PC-3 (cell line): Measurements from ENCODE around the gene LTBR. TPM values are rescaled to one million over a fixed set of nuclear protein-coding genes. Genes with fewer than 3 reads are reported as not detected.

ENCODE experiments used
- ATAC-seq: fragments of 200-7000 bp; cut with Tn5 transposase; 2 replicates; pipeline ENCODE4 v1.9.1; 2020; ENCODE audit warnings: mild to moderate bottlenecking, moderate library complexity
- BruUV-seq: library from RNA; stranded (reverse); fragments of 400-500 nt; replicated peaks from 2 replicates; lab custom pipeline; 2021; lab: Mats Ljungman, UMichigan
- CTCF ChIA-PET: fragments of 300-600 bp; sonication (Branson Sonifier 250); formaldehyde crosslinking; loops from one replicate; lab custom pipeline; 2022; ENCODE audit warnings: antibody characterized with exemption; lab: Charles Lee
- POLR2A ChIA-PET: fragments of 300-600 bp; sonication (Branson Sonifier 250); formaldehyde crosslinking; loops from one replicate; lab custom pipeline; 2022; ENCODE audit warnings: antibody characterized with exemption; ENCODE audit not compliant: unreplicated experiment; lab: Charles Lee
- DNase-seq: peaks from one replicate; pipeline ENCODE4 v3.0.0-alpha.2; 2015
- H2AFZ ChIP-seq: fragments of 300-600 bp; sonication (generic); 2 replicates; pipeline ENCODE4 v1.6.0; 2016; ENCODE audit warnings: antibody characterized with exemption, low read length
- H3F3A ChIP-seq: fragments of 300-600 bp; sonication (generic); one replicate; pipeline ENCODE4 v1.6.0; 2017; ENCODE audit warnings: antibody characterized with exemption, low read length, control low read depth, mild to moderate bottlenecking; ENCODE audit not compliant: unreplicated experiment
- H3K27ac ChIP-seq: fragments of 300-600 bp; sonication (generic); 2 replicates; pipeline ENCODE4 v1.5.1; 2016; ENCODE audit warnings: mild to moderate bottlenecking, low read length
- H3K27me3 ChIP-seq: fragments of 300-600 bp; sonication (generic); 2 replicates; pipeline ENCODE4 v1.6.1; 2016; ENCODE audit warnings: low read length, mixed read lengths
- H3K36me3 ChIP-seq: fragments of 300-600 bp; sonication (generic); 2 replicates; pipeline ENCODE4 v1.6.1; 2016; ENCODE audit warnings: low read depth, mixed run types, low read length, mixed read lengths
- H3K4me1 ChIP-seq: fragments of 300-600 bp; sonication (generic); 2 replicates; pipeline ENCODE4 v1.5.1; 2016; ENCODE audit warnings: low read length; ENCODE audit not compliant: insufficient read depth
- H3K4me2 ChIP-seq: fragments of 300-600 bp; sonication (generic); 2 replicates; pipeline ENCODE4 v1.6.0; 2016; ENCODE audit warnings: low read length
- H3K4me3 ChIP-seq: fragments of 300-600 bp; sonication (generic); 2 replicates; pipeline ENCODE4 v1.5.1; 2016; ENCODE audit warnings: mild to moderate bottlenecking, low read length, mixed read lengths
- H3K79me2 ChIP-seq: fragments of 300-600 bp; sonication (generic); 2 replicates; pipeline ENCODE4 v1.6.1; 2017; ENCODE audit warnings: low read length, mixed read lengths
- H3K9ac ChIP-seq: fragments of 300-600 bp; sonication (generic); 2 replicates; pipeline ENCODE4 v1.6.0; 2016; ENCODE audit warnings: mild to moderate bottlenecking, low read length
- H3K9me2 ChIP-seq: fragments of 300-600 bp; sonication (generic); replicated peaks from 2 replicates; pipeline ENCODE4 v1.6.1; 2016; ENCODE audit warnings: mixed run types, low read length, mixed read lengths
- H3K9me3 ChIP-seq: fragments of 300-600 bp; sonication (generic); 2 replicates; pipeline ENCODE4 v1.6.1; 2016; ENCODE audit warnings: low read length, mixed read lengths
- H4K20me1 ChIP-seq: fragments of 300-600 bp; sonication (generic); 2 replicates; pipeline ENCODE4 v1.6.1; 2016; ENCODE audit warnings: low read length, mixed read lengths
- EZH2 ChIP-seq: fragments of 300-600 bp; sonication (generic); IDR thresholded peaks from one replicate; pipeline ENCODE4 v1.6.1; 2017; ENCODE audit warnings: antibody characterized with exemption, mild to moderate bottlenecking, low read length; ENCODE audit not compliant: unreplicated experiment
- EZH2phosphoT487 ChIP-seq: fragments of 300-600 bp; sonication (generic); IDR thresholded peaks from 2 replicates; pipeline ENCODE4 v1.6.1; 2018; ENCODE audit warnings: mild to moderate bottlenecking, antibody characterized with exemption, low read length, borderline replicate concordance
- intact Hi-C: fragments of 100-400 bp; cut with micrococcal nuclease; formaldehyde crosslinking; loops from 2 replicates; pipeline ENCODE4 v1.9.0; 2023
- total RNA-seq: library from RNA; depleted of rRNA; stranded (reverse); fragments of >200 nt; gene quantifications from 2 replicates; pipeline ENCODE4 v1.2.3, GENCODE V29; 2014
- TF ChIP-seq, protein P1 (sequence below): fragments of 300-600 bp; sonication (generic); conservative IDR thresholded peaks from 2 replicates; pipeline ENCODE4 v1.5.1; 2017; ENCODE audit warnings: antibody characterized with exemption, low read depth, mild to moderate bottlenecking, low read length

LTBR gene
- total RNA-seq, 1 experiment from 2014 or later: 163 TPM

DNA sequence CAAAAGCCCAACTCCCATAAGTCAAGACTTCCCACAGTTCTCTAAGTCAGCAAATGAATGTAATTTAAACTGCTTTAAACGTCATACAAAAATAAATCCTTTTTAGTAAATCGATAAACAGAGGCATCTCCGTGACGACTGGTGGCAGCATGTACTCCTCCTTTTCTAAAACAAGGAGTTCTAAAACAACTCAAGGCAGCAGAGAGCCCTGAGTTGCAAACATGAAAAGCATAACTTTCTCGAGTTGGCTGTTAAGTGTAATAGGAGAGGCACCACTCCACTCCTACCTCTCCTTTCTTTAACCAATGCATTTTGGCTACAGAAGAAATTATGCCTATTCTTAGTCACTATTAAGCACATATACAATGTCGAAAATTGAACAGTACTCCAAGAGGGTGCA lies 22.0 kb downstream of the LTBR start:
- CTCF ChIA-PET: no interaction called here
- POLR2A ChIA-PET: no interaction called here
- Histone ChIP-seq H3K4me3 (no peak overlapping the region), H4K20me1 (no peaks in the 10 kb centered on the region), H3K9ac (no peak overlapping the region), H3K27me3 (no peaks in the 10 kb centered on the region), H3F3A (no peaks in the 10 kb centered on the region), H2AFZ (no peak overlapping the region), H3K4me2 (no peak overlapping the region), H3K27ac (no peak overlapping the region), H3K79me2 (no peaks in the 10 kb centered on the region), H3K4me1 (no peaks in the 10 kb centered on the region), H3K9me2 (no peaks in the 10 kb centered on the region), H3K9me3 (no peaks in the 10 kb centered on the region), H3K36me3 (no peaks in the 10 kb centered on the region)
- intact Hi-C loops: no loop called here
- no peak for ATAC-seq
- TF ChIP-seq EZH2 (no peak), EZH2phosphoT487 (no peak)
- TF ChIP-seq, protein P1, sequence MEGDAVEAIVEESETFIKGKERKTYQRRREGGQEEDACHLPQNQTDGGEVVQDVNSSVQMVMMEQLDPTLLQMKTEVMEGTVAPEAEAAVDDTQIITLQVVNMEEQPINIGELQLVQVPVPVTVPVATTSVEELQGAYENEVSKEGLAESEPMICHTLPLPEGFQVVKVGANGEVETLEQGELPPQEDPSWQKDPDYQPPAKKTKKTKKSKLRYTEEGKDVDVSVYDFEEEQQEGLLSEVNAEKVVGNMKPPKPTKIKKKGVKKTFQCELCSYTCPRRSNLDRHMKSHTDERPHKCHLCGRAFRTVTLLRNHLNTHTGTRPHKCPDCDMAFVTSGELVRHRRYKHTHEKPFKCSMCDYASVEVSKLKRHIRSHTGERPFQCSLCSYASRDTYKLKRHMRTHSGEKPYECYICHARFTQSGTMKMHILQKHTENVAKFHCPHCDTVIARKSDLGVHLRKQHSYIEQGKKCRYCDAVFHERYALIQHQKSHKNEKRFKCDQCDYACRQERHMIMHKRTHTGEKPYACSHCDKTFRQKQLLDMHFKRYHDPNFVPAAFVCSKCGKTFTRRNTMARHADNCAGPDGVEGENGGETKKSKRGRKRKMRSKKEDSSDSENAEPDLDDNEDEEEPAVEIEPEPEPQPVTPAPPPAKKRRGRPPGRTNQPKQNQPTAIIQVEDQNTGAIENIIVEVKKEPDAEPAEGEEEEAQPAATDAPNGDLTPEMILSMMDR: no peak
- BruUV-seq: no TSS peak
- no peak for DNase-seq

DNA sequence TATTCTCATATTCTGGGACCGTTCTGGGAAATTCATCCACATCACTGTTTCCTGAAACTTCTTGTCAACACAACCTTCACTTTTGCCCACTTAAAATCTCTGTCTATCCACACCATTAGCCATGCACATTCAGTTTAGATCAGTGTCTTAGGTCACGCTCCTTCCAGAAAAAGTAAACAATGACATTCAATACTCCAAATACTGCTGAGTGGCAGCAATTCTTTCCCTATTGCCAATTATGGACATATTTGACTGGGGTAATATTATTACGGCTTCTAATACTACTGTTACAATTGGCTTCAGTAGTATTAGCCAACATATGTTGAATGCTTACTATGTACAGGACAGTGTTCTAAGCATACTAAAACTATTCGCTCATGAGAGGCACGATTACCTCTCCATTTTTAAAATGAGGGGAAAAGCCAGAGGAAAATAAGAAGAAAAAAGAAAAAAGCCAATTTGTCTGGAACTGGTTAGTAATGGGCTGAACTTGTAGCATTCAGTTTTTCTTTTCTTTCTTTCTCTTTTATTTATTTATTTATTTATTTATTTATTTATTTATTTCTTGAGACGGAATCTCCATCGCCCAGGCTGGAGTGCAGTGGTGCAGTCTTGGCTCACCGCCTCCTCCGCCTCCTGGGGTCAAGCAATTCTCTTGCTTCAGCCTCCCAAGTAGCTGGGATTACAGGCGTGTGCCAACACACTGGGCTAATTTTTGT lies 23.4 kb downstream of the LTBR start:
- BruUV-seq: no TSS peak
- no peak overlapping the region for H2AFZ ChIP-seq
- H3K4me3 ChIP-seq: no peak overlapping the region
- H3K27ac ChIP-seq: no peak overlapping the region
- H3F3A ChIP-seq: no peaks in the 10 kb centered on the region
- intact Hi-C loops: no loop called here
- no peaks in the 10 kb centered on the region for H3K79me2 ChIP-seq
- H3K4me1 ChIP-seq: no peaks in the 10 kb centered on the region
- DNase-seq (no peak), ATAC-seq (no peak)
- no peak overlapping the region for H3K9ac ChIP-seq
- H3K9me3 ChIP-seq: no peaks in the 10 kb centered on the region
- H3K27me3 ChIP-seq: no peaks in the 10 kb centered on the region
- no peak for TF ChIP-seq EZH2phosphoT487
- no peak for TF ChIP-seq EZH2
- TF ChIP-seq, protein P1: no peak
- no peak overlapping the region for H3K4me2 ChIP-seq
- H4K20me1 ChIP-seq: no peaks in the 10 kb centered on the region
- POLR2A ChIA-PET: no interaction called here
- CTCF ChIA-PET: no interaction called here
- no peaks in the 10 kb centered on the region for H3K9me2 ChIP-seq
- no peaks in the 10 kb centered on the region for H3K36me3 ChIP-seq

DNA sequence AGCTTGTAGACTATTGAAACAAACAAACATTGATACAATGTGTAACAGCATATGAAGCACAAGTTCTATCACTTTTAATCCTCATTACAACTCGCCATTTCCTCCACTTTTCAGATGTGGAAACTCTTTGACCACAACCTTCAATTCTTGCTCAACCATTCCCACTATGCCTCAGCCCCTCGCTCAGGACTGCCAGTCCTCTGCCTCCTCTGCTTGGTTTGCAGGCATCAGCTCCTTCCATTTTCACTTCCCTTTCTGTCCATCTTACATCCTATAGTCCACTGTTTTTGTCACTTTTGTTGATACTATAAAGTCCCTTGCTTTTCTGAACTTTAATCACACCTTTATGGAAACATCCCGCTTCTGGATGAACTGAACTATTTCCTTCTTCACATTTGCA lies 32.6 kb downstream of the LTBR start:
- CTCF ChIA-PET: no interaction called here
- H3K4me2 ChIP-seq: no peak overlapping the region
- H3K27me3 ChIP-seq: no peaks in the 10 kb centered on the region
- H4K20me1 ChIP-seq: no peaks in the 10 kb centered on the region
- ATAC-seq: no peak
- POLR2A ChIA-PET: no interaction called here
- H2AFZ ChIP-seq: no peak overlapping the region
- no peaks in the 10 kb centered on the region for H3K79me2 ChIP-seq
- peaks cover 15% of the 10 kb centered on the region for H3K4me1 ChIP-seq
- H3K27ac ChIP-seq: no peak overlapping the region
- H3F3A ChIP-seq: no peaks in the 10 kb centered on the region
- H3K9me3 ChIP-seq: no peaks in the 10 kb centered on the region
- no TSS peak for BruUV-seq
- intact Hi-C loops: no loop called here
- H3K36me3 ChIP-seq: 0 out of 2 replicates have a peak, but pooled peaks cover 3% of the 10 kb centered on the region
- H3K4me3 ChIP-seq: no peak overlapping the region
- no peaks in the 10 kb centered on the region for H3K9me2 ChIP-seq
- H3K9ac ChIP-seq: no peak overlapping the region
- TF ChIP-seq EZH2phosphoT487 (no peak), EZH2 (no peak)
- TF ChIP-seq, protein P1: no peak
- DNase-seq: no peak
